A549 treated with ZK216348 at 1 μM for 4 hours (cell line): Measurements from ENCODE around the gene RSPRY1. TPM values are rescaled to one million over a fixed set of nuclear protein-coding genes. Genes with fewer than 3 reads are reported as not detected.

Experiments used
- total RNA-seq: library from RNA; stranded (reverse); fragments of 200-300 nt; extraction: Qiagen RNA extraction; gene quantifications from 5 replicates; pipeline ENCODE4 v1.2.3, GENCODE V29; 2022; ENCODE audit warnings: low read depth

RSPRY1 gene
- total RNA-seq: 26.6 to 35.0 TPM (median 31.3 TPM) in 5 replicates

GRCh38 chr16:57185945-57186871, at the start of gene RSPRY1, which contains the start of gene PSME3IP1:
Gene RSPRY1 (plus strand): TSS chr16:57186329. CDS start chr16:57204659, 18,330 bp downstream.
Gene PSME3IP1 (minus strand): TSS chr16:57186039. CDS start chr16:57173854, 12,185 bp downstream.

GRCh38 chr16:57244767-57245471, 58.8 kb downstream of the RSPRY1 start, which contains the start of gene ARL2BP:
Gene ARL2BP (plus strand): TSS chr16:57245259. CDS start chr16:57245368, 109 bp downstream.

GRCh38 chr16:57284209-57284951, 98.3 kb downstream of the RSPRY1 start, which contains the start of gene PLLP:
Gene PLLP (minus strand): TSS chr16:57284672. CDS start chr16:57284540, 132 bp downstream.

Other genes starting within 250 kb of the RSPRY1 start
- not detected in 5 replicates for gene CETP, start 224.4 kb upstream of the RSPRY1 start, total RNA-seq
- 3.7 to 5.7 TPM (median 4.9 TPM) in 5 replicates for gene NLRC5, start 196.8 kb upstream of the RSPRY1 start, total RNA-seq
- 35.2 to 46.4 TPM (median 42.1 TPM) in 5 replicates for gene CPNE2, start 93.7 kb upstream of the RSPRY1 start, total RNA-seq
- 90.0 to 158 TPM (median 91.0 TPM) in 5 replicates for gene PSME3IP1, start 290 bp upstream of the RSPRY1 start, total RNA-seq
- gene ARL2BP, start 58.9 kb downstream of the RSPRY1 start, total RNA-seq: 58.4 to 77.6 TPM (median 74.6 TPM) in 5 replicates
- gene PLLP, start 98.3 kb downstream of the RSPRY1 start, total RNA-seq: 1.0 to 1.6 TPM (median 1.1 TPM) in 5 replicates
- 0.05 TPM in 2 of 5 replicates, not detected in the others for gene CCL22, start 172.5 kb downstream of the RSPRY1 start, total RNA-seq
- gene CX3CL1, start 186.2 kb downstream of the RSPRY1 start, total RNA-seq: 0.07 to 0.19 TPM (median 0.12 TPM) in 4 of 5 replicates, not detected in the other
- not detected in 5 replicates for gene CCL17, start 218.4 kb downstream of the RSPRY1 start, total RNA-seq